Adipocyte (in vitro differentiated cells): Measurements from ENCODE around the gene GON4L.
"Not testable (repeated sequence)": the region's sequence is repeated elsewhere in the genome, so short reads cannot be mapped to it uniquely, and the experiment has no call there.

ENCODE experiments used
- DNase-seq: peaks from one replicate; pipeline ENCODE4 v3.0.0-alpha.2; 2015; ENCODE audit warnings: low read depth
- H3K27me3 ChIP-seq: replicated peaks from 2 replicates; pipeline ENCODE4 v1.7.0; 2013; ENCODE audit warnings: mild to moderate bottlenecking, low read length, moderate library complexity; ENCODE audit not compliant: control insufficient read depth, insufficient read depth
- H3K36me3 ChIP-seq: 2 replicates; pipeline ENCODE4 v1.7.0; 2013; ENCODE audit warnings: low read length, mild to moderate bottlenecking, moderate library complexity; ENCODE audit not compliant: control insufficient read depth, insufficient read depth, severe bottlenecking
- H3K4me1 ChIP-seq: 2 replicates; pipeline ENCODE4 v1.7.0; 2013; ENCODE audit warnings: mild to moderate bottlenecking, low read length, moderate library complexity; ENCODE audit not compliant: control insufficient read depth, insufficient read depth
- H3K4me3 ChIP-seq: 2 replicates; pipeline ENCODE4 v1.7.0; 2013; ENCODE audit warnings: mild to moderate bottlenecking, low read length, moderate library complexity
- H3K9ac ChIP-seq: 2 replicates; pipeline ENCODE4 v1.7.0; 2013; ENCODE audit warnings: mild to moderate bottlenecking, low read length, moderate library complexity
- H3K9me3 ChIP-seq: 2 replicates; pipeline ENCODE4 v1.7.0; 2013; ENCODE audit warnings: mild to moderate bottlenecking, low read length, moderate library complexity; ENCODE audit not compliant: control insufficient read depth

GON4L gene

GRCh38 chr1:155763090-155763815, 93.8 kb downstream of the GON4L start:
- H3K9ac ChIP-seq, H3K9me3 ChIP-seq, H3K4me3 ChIP-seq, H3K27me3 ChIP-seq: not testable (repeated sequence)
- H3K4me1 ChIP-seq, result peaks cover 12% of the 10 kb centered on the region
- DNase-seq, result peak; percentile 89
- H3K36me3 ChIP-seq, result peaks cover 72% of the 10 kb centered on the region

DNA sequence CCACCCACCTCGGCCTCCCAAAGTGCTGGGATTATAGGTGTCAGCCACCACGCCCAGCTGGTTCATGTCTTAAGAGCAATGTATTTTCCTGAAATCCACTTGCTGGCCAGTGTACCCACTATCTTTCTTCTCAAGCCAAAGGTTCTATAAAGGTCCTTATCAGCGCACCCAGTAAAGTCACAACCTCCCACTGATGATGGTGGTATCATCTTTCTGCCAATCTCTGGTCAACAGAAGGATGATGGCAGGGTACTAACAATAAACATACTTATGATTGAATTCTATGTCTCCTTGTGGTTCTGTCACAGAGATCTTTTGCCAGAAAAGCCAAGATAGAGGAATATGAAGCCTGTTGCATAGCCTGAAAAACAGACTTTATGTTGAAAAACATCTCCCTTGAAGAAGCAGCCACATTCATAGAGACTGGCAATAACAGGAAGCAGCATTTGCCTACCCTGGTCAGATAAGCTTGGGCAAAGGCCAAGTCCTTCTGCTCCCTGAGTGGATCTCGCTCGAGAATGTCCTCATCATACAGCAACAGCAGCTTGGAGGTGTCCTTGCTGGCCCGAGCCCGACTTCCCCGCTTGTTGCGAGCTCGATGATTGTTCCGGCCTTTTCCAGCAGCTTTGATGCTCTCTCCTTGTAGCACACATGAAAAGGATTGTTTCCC, 95.1 kb downstream of the GON4L start:
- H3K4me3 ChIP-seq, result no peak overlapping the region
- no peak for DNase-seq
- no peaks in the 10 kb centered on the region for H3K9me3 ChIP-seq
- H3K4me1 ChIP-seq, result peaks cover 12% of the 10 kb centered on the region
- H3K36me3 ChIP-seq, result peaks cover 69% of the 10 kb centered on the region
- H3K27me3 ChIP-seq, result no peaks in the 10 kb centered on the region
- no peak overlapping the region for H3K9ac ChIP-seq

- no peak overlapping the region for H3K4me3 ChIP-seq
- H3K36me3 ChIP-seq, result peaks cover 69% of the 10 kb centered on the region
- peaks cover 12% of the 10 kb centered on the region for H3K4me1 ChIP-seq
- DNase-seq, result no peak
- no peaks in the 10 kb centered on the region for H3K27me3 ChIP-seq
- H3K9me3 ChIP-seq, result no peaks in the 10 kb centered on the region
- no peak overlapping the region for H3K9ac ChIP-seq
These were observed 96.1 kb downstream of the GON4L start for GRCh38 chr1:155760751-155761475.

GRCh38 chr1:155759966-155760630, 96.9 kb downstream of the GON4L start:
- H3K27me3 ChIP-seq, result no peaks in the 10 kb centered on the region
- H3K4me1 ChIP-seq, result peaks cover 12% of the 10 kb centered on the region
- DNase-seq, result no peak
- no peak overlapping the region for H3K4me3 ChIP-seq
- H3K36me3 ChIP-seq, result peaks cover 69% of the 10 kb centered on the region
- H3K9me3 ChIP-seq, result no peaks in the 10 kb centered on the region
- H3K9ac ChIP-seq, result no peak overlapping the region

DNA sequence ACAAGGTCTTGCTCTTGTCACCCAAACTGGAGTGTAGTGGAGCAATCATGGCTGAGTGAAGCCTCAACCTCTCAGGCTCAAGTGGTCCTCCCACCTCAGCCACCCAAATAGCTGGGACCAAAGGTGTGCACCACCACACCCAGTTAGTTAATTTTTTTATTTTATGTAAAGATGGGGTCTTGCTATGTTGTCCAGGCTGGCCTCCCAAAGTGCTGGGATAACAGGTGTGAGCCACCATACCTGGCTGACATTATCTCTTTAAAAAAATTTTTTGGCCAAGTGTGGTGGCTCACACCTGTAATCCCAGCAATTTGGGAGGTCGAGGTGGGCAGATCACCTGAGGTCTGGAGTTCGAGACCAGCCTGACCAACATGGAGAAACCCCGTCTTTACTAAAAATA, 98.0 kb downstream of the GON4L start:
- H3K9me3 ChIP-seq, H3K9ac ChIP-seq, DNase-seq, H3K27me3 ChIP-seq, H3K4me3 ChIP-seq: not testable (repeated sequence)
- Histone ChIP-seq H3K36me3 (peaks cover 65% of the 10 kb centered on the region), H3K4me1 (peaks cover 11% of the 10 kb centered on the region)

- not testable (repeated sequence) for H3K4me3 ChIP-seq, H3K9ac ChIP-seq, H3K9me3 ChIP-seq, H3K27me3 ChIP-seq, DNase-seq
- peaks cover 30% of the 10 kb centered on the region for H3K36me3 ChIP-seq
- peaks cover 11% of the 10 kb centered on the region for H3K4me1 ChIP-seq
These were observed 108.9 kb downstream of the GON4L start for GRCh38 chr1:155748141-155748540.

DNA sequence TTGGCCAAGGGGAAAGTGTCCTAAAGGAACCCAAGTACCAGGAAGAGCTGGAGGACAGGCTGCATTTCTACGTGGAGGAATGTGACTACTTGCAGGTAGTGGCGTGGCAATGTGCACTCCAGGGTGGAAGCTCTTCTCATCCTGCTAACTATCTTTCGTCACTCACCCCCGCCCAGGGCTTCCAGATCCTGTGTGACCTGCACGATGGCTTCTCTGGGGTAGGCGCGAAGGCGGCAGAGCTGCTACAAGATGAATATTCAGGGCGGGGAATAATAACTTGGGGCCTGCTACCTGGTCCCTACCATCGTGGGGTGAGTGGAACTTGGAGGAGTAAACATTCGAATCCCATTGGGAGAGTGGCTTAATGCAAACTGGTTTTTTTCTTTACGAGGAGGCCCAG, 109.4 kb downstream of the GON4L start:
- not testable (repeated sequence) for H3K9me3 ChIP-seq, H3K9ac ChIP-seq, H3K4me3 ChIP-seq, H3K27me3 ChIP-seq, DNase-seq
- peaks cover 24% of the 10 kb centered on the region for H3K36me3 ChIP-seq
- peaks cover 11% of the 10 kb centered on the region for H3K4me1 ChIP-seq

- H3K27me3 ChIP-seq, H3K36me3 ChIP-seq, H3K9me3 ChIP-seq: not testable (repeated sequence)
- peak; percentile 99 for DNase-seq
- H3K4me3 ChIP-seq, result peak overlapping the region; percentile 98
- peak overlapping the region; percentile 96 for H3K9ac ChIP-seq
- H3K4me1 ChIP-seq, result peaks cover 11% of the 10 kb centered on the region
These were observed 111.5 kb downstream of the GON4L start for GRCh38 chr1:155745284-155746228.

DNA sequence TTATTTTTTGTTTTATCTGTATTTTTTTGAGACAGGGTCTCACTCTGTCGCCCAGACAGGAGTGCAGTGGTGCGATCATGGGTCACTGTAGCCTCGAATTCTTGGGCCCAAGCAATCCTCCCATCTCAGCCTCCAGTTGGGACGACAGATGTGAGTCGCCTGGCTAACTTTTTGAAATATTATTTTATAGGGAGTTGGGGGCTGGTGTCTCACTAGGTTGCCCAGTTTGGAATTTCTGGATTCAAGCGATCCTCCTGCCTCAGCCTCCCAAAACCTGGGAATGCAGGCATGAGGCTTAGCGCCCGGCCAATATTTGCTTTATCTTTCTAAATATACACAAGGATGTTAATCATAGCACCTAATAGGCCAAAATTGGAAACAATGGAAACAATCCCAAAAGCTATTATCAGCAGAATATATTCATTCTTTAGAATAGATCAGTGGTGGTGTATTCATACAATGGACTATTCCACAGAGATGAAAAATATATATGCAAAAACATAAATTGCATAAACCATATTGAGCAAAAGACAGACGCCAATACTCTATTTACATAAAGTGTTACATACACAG, 112.2 kb downstream of the GON4L start:
- Histone ChIP-seq H3K9ac (peak overlapping the region; percentile 96), H3K4me3 (peak overlapping the region; percentile 98), H3K4me1 (peaks cover 11% of the 10 kb centered on the region), H3K9me3 (no peaks in the 10 kb centered on the region), H3K36me3 (peaks cover 9% of the 10 kb centered on the region), H3K27me3 (no peaks in the 10 kb centered on the region)
- no peak for DNase-seq

GRCh38 chr1:155741908-155742307, 115.1 kb downstream of the GON4L start:
- H3K36me3 ChIP-seq, result peaks cover 22% of the 10 kb centered on the region
- no peak overlapping the region for H3K4me3 ChIP-seq
- H3K4me1 ChIP-seq, result peaks cover 5% of the 10 kb centered on the region
- H3K9ac ChIP-seq, result no peak overlapping the region
- no peak for DNase-seq
- no peaks in the 10 kb centered on the region for H3K9me3 ChIP-seq
- no peaks in the 10 kb centered on the region for H3K27me3 ChIP-seq
